Measurements from ENCODE around the gene MORC1.

The MORC1 gene

GRCh38 chr3:109025896-109026295, 92.0 kb downstream of the MORC1 start:
- no peak for DNase-seq

GRCh38 chr3:109023656-109024254, 94.2 kb downstream of the MORC1 start:
- DNase-seq = peak; percentile 19 to 23

- no peak for DNase-seq
Measured at GRCh38 chr3:109023167-109023566, 94.8 kb downstream of the MORC1 start.

GRCh38 chr3:109021556-109021955, 96.4 kb downstream of the MORC1 start:
- DNase-seq = no peak

- DNase-seq = peak in 1 of 2 experiments; percentile 6
Measured at GRCh38 chr3:109018828-109019227, 99.1 kb downstream of the MORC1 start.

GRCh38 chr3:109005443-109005842, 112.5 kb downstream of the MORC1 start:
- no peak for DNase-seq

- DNase-seq = no peak
Measured at GRCh38 chr3:108998436-108998835, 119.5 kb downstream of the MORC1 start.

- no peak for DNase-seq
Measured at GRCh38 chr3:108985844-108986243, 132.1 kb downstream of the MORC1 start.

GRCh38 chr3:108983051-108983450, 134.9 kb downstream of the MORC1 start:
- DNase-seq = no peak

GRCh38 chr3:108976058-108976457, 141.9 kb downstream of the MORC1 start:
- DNase-seq = no peak

GRCh38 chr3:108973019-108973418, 144.9 kb downstream of the MORC1 start:
- DNase-seq = no peak

- no peak for DNase-seq
Measured at GRCh38 chr3:108972482-108972881, 145.5 kb downstream of the MORC1 start.

GRCh38 chr3:108970561-108970960, 147.4 kb downstream of the MORC1 start:
- no peak for DNase-seq

GRCh38 chr3:108966773-108967172, 151.2 kb downstream of the MORC1 start:
- no peak for DNase-seq

- no peak for DNase-seq
Measured at GRCh38 chr3:108959017-108959416, 158.9 kb downstream of the MORC1 start.

GRCh38 chr3:108953700-108954099, 164.2 kb downstream of the MORC1 start, which contains the start of gene GUCA1C:
GUCA1C (minus strand) TSS chr3:108953879; CDS start chr3:108953762, 117 bp downstream.
- DNase-seq = no peak

- no peak for DNase-seq
Measured at GRCh38 chr3:108953210-108953609, 164.7 kb downstream of the MORC1 start.

- no peak for DNase-seq
Measured at GRCh38 chr3:108951820-108952501, 166.0 kb downstream of the MORC1 start.

GRCh38 chr3:108947855-108948254, 170.1 kb downstream of the MORC1 start:
- DNase-seq = no peak

GRCh38 chr3:108946292-108947285, 171.3 kb downstream of the MORC1 start:
- DNase-seq = no peak

- no peak for DNase-seq
Measured at GRCh38 chr3:108940568-108941263, 177.2 kb downstream of the MORC1 start.

- DNase-seq = no peak
Measured at GRCh38 chr3:108940166-108940565, 177.8 kb downstream of the MORC1 start.
